ENCODE results near the gene RPP14. TPM values are rescaled to one million over a fixed set of nuclear protein-coding genes. Genes with fewer than 3 reads are reported as not detected.
A peak's percentile ranks its signal among the peaks of the same experiment; 100 is the strongest.

The RPP14 gene
- total RNA-seq, 1 donor from 2014 or later = 22.5 TPM

DNA sequence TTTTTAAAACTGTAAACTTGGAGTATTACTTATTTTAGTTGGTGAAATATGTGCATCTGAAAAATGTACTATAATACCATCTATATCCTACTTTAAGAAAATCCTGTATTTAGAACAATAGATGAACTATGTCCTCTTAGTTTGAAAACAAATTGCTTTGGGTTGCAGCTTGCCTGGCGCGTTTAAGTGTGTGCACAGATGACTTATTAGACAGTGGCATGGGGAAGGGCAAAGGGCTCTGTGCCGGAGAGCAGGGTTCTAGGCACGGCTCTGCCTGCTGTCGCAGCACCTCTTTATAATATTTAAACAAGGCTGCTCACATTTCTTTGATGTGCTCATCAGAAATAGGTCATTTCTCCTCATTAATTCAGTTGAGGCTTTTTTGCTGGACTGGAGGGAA, 36.6 kb downstream of the RPP14 start:
- ATAC-seq (ENCODE audit: poor library complexity) (no peak), DNase-seq (no peak)
- intact Hi-C loops (cut with DNase I) = no loop called here

DNA sequence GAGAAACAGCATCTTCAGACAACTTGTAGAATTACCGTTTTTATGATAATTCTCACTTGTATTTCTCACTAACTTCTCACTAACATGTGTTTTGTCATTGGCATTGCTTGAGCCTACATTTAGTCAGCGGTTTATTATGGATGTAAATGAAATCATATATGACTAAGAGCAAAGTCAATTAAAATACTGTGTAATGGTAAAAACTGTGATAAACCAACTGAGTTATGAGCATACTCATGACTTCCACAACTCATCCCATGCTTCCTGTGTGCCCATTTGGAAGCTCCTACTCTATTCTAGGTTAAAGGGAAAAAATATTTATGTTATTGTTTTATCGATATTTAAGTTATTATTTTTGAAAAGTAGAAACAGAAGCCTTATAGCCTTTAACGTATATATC, 39.4 kb downstream of the RPP14 start:
- intact Hi-C loops (cut with DNase I) = no loop called here
- DNase-seq (no peak), ATAC-seq (ENCODE audit: poor library complexity) (no peak)

GRCh38 chr3:58346368-58346767, 40.3 kb downstream of the RPP14 start:
- intact Hi-C loops (cut with DNase I) = no loop called here
- ATAC-seq (ENCODE audit: poor library complexity) (no peak), DNase-seq (no peak)

DNA sequence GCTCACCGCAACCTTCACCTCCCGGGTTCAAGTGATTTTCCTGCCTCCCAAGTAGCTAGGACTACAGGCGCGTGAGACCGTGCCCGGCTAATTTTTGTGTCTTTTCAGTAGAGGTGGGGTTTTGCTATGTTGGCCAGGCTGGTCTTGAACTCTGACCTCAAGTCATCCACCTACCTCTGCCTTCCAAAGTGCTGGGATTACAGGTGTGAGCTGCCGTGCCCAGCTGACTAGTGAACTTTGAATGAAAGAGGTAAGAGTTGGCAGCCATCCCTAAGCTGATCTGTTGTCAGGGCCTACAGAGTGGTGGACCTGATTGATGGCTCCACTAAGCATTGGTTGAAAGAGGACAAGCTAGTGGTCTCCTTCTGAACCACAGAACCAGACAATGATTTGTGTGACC, 41.9 kb downstream of the RPP14 start:
- ATAC-seq (ENCODE audit: poor library complexity) (no peak), DNase-seq (no peak)
- intact Hi-C loops (cut with DNase I) = no loop called here

- intact Hi-C loops (cut with DNase I) = no loop called here
- ATAC-seq (ENCODE audit: poor library complexity) (peak; percentile 12), DNase-seq (no peak)
These were observed 44.0 kb downstream of the RPP14 start for GRCh38 chr3:58349792-58350626.

GRCh38 chr3:58350627-58351013, 44.6 kb downstream of the RPP14 start:
- ATAC-seq (ENCODE audit: poor library complexity) = peak; percentile 36
- DNase-seq = no peak
- intact Hi-C loops (cut with DNase I) = no loop called here

DNA sequence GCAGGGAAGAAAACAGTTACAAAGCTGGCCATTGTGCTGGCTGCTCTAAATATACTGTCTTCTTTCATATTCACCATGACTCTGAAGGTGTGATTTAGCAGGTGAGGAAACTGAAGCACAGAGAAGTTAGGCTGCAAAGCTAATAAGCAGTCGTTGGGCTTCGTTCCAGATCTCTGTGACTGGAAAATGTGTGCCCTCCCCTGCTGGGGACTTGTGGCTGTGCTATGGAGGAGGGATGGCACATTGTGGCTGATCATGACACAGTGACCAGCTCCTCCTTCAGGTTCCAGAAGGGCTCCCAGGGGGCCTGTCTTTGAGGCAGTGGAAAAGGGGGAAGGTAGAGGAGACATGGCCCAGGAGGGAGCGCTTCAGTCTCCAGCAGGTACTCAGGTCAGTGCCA, 45.9 kb downstream of the RPP14 start:
- DNase-seq (no peak), ATAC-seq (ENCODE audit: poor library complexity) (no peak)
- intact Hi-C loops (cut with DNase I) = no loop called here

- intact Hi-C loops (cut with DNase I) = no loop called here
- DNase-seq (no peak), ATAC-seq (ENCODE audit: poor library complexity) (no peak)
These were observed 46.6 kb downstream of the RPP14 start for GRCh38 chr3:58352626-58353025.

DNA sequence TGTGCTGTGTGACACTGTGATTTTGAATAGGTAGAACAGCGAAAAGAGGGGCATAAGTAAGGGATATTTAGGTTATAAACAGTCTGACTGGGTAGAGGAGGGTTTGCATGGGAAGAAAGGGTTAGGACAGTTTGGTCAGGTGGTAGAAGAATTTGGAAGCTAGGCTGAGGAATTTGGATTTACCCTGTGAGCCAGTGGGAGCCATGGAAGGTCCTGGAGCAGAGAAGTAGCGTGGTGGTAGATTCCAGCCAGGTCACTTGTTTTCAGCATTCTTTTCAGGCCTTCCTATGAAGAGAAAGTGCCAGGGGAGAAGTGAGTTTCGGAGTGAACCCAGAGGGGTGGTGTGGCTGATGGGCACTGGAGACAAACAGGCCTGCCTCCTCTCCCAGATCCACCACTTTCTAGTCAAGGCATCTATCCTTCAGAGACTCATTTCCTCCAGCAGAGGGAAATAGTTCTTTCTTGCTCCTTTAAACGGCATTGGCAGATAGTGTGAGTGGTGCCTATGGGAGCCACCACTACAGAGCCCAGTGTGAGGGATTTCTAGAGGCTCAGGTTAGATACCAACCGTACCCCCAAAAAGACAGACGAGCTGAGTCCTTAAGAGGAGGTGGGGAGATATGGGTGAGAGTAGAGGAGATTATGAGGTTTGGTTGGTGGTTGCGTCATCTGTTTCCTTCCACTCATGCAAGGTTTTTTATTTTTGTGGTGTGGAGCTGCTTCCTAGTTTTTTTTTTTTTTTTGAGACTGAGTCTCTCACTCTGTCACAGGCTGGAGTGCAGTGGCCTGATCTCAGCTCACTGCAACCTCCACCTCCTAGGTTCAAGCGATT, 47.9 kb downstream of the RPP14 start:
- DNase-seq (no peak), ATAC-seq (ENCODE audit: poor library complexity) (peak; percentile 16)
- intact Hi-C loops (cut with DNase I) = no loop called here

GRCh38 chr3:58355179-58355578, 49.1 kb downstream of the RPP14 start:
- intact Hi-C loops (cut with DNase I) = no loop called here
- ATAC-seq (ENCODE audit: poor library complexity) (no peak), DNase-seq (no peak)

DNA sequence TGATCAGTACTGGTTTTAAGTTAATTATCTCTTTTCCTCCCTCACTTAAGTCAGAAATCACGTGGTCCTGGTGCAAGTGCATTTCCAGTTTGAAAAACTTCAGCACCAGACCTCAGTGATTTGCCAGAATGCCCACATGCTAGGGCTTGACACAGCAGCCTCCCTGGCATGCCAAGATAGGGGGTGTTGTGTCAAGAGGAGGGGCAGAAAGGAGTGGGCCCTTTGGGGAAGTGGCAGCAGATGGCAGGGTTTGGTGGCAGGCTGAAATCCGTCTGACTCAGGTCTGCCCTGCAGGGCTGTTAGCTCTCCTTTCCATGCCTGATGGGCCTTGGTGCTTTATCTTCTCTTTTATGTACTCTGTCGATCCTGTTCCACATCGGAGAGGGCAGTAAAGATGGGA, 50.0 kb downstream of the RPP14 start:
- no peak for DNase-seq
- intact Hi-C loops (cut with DNase I) = no loop called here
- ATAC-seq (ENCODE audit: poor library complexity) = peak; percentile 39

- no peak for DNase-seq
- no peak for ATAC-seq (ENCODE audit: poor library complexity)
- intact Hi-C loops (cut with DNase I) = no loop called here
These were observed 51.4 kb downstream of the RPP14 start for GRCh38 chr3:58357402-58357801.

DNA sequence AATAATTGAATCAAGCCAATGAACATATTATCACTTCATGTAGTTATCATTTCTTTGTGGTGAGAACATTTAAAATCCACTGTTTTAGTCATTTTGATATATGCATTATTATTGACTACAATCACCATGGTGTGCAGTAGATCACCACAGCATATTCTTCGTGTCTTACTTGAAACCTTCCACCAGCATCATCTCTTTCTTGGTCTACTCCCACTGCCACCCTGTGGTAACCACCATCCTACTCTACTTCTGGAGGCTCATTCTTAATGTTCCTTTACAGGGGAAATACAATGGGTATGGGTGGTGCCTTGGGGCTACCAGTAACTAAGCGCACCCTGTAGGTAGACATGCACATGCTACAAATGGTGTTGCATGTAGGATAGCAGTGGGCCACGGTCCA, 52.0 kb downstream of the RPP14 start:
- no peak for DNase-seq
- intact Hi-C loops (cut with DNase I) = no loop called here

DNA sequence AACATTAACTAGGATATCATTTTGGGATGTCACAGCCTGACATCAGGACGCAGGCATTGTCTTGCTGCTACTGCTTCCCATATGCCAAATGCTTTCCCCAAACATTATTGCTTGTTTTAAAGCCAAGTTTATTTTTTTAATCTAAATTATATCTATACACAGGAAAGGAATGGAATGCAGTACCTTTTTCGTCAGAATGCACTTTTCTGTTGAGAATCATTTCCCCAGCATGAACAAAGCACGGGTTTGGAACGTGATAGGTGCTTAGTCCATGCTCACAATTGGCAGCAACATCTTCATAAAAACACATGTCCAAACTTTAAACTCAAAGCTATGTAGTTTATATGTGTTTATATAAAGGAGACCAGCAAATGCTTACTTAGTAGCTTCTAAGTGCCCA, 52.8 kb downstream of the RPP14 start:
- no peak for ATAC-seq (ENCODE audit: poor library complexity)
- no peak for DNase-seq
- intact Hi-C loops (cut with DNase I) = no loop called here

More for the DNA sequence above, 52.0 kb downstream of the RPP14 start:
- ATAC-seq (ENCODE audit: poor library complexity) = no peak

- intact Hi-C loops (cut with DNase I) = no loop called here
- DNase-seq (no peak), ATAC-seq (ENCODE audit: poor library complexity) (no peak)
These were observed 53.6 kb downstream of the RPP14 start for GRCh38 chr3:58359621-58360020.

GRCh38 chr3:58361866-58362265, 55.8 kb downstream of the RPP14 start:
- ATAC-seq (ENCODE audit: poor library complexity) (no peak), DNase-seq (no peak)
- intact Hi-C loops (cut with DNase I) = no loop called here

DNA sequence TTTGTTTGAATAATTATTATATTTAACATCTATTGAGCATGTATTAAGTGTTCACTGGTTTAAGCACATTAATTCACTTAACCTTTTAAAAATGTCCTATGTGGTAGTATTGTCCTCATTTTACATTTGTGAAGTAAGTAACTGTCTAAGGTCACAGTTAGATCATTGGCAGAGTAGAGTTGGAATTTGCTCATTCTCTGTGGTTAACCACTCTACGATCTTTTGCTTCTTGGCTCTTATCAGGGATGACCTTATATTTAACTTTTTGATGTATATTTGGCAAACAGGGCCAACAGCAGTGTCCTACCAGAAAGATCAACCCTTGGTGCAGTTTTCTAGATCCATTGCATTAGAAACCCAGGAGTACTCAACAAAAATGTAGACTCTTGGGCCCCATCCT, 60.7 kb downstream of the RPP14 start:
- no peak for DNase-seq

DNA sequence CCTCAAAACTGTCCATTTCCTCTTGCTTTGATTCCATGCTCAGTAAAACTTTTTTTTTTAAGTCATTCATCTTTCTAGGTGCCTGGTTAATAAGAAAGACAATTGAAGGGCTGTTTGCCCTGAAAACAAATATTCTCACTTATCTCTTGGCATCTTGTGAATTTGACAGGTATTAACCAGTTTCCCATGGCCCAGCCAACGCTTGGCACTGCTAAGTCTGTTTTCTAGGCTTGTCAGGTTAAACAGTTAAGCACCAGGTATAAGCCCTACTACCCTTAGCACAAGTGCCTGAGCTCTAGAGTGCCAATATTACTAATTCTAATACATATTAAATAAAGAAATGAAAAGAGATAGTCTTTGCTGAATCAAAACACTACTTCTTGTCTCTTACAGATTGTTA, 63.0 kb downstream of the RPP14 start:
- ATAC-seq (ENCODE audit: poor library complexity) = no peak
- no peak for DNase-seq
- intact Hi-C loops (cut with DNase I) = no loop called here

More for the DNA sequence above, 60.7 kb downstream of the RPP14 start:
- intact Hi-C loops (cut with DNase I) = no loop called here
- no peak for ATAC-seq (ENCODE audit: poor library complexity)
